Thoracic aorta (tissue), 2 donors: Measurements from ENCODE around the gene CTNNA3. TPM values are rescaled to one million over a fixed set of nuclear protein-coding genes. Genes with fewer than 3 reads are reported as not detected.
"Not testable (repeated sequence)": the region's sequence is repeated elsewhere in the genome, so short reads cannot be mapped to it uniquely, and the experiment has no call there.

ENCODE experiments used
- ATAC-seq: fragments of 150-250 bp; one replicate; pipeline ENCODE4 v1.8.0; 2017; ENCODE audit warnings: low read depth; ENCODE audit not compliant: insufficient number of reproducible peaks, low FRiP score
- DNase-seq: peaks from one replicate; pipeline ENCODE4 v3.0.0-alpha.2; 2020; ENCODE audit warnings: low spot score
- H3K27ac ChIP-seq, 2 donors: fragments of 200-600 bp; sonication (generic); 1 replicate in 1 of 2; 2 replicates in 1 of 2; pipeline ENCODE4 v1.5.1; 2016; ENCODE audit warnings: mild to moderate bottlenecking in 2 of 2, moderate library complexity in 2 of 2
- H3K27me3 ChIP-seq: fragments of 200-600 bp; sonication (generic); replicated peaks from 2 replicates; pipeline ENCODE4 v1.6.0; 2016; ENCODE audit warnings: mild to moderate bottlenecking; ENCODE audit not compliant: insufficient read depth
- H3K36me3 ChIP-seq: fragments of 200-600 bp; sonication (generic); one replicate; pipeline ENCODE4 v1.5.1; 2016
- H3K4me1 ChIP-seq, 2 donors: fragments of 200-600 bp; sonication (generic); 1 replicate in 1 of 2; 2 replicates in 1 of 2; pipeline versions ENCODE4 v1.5.1 to v1.6.0; 2016; ENCODE audit warnings: low read depth in 2 of 2, mild to moderate bottlenecking in 1 of 2; ENCODE audit not compliant: control insufficient read depth in 1 of 2
- H3K4me3 ChIP-seq: fragments of 200-600 bp; sonication (generic); 2 replicates; pipeline ENCODE4 v1.5.1; 2016; ENCODE audit warnings: mild to moderate bottlenecking
- H3K9me3 ChIP-seq: fragments of 200-600 bp; sonication (generic); 2 replicates; pipeline ENCODE4 v1.5.1; 2016
- total RNA-seq, 2 donors: library from RNA; depleted of rRNA; stranded (reverse); fragments of >200 nt; gene quantifications; one replicate each; pipeline versions ENCODE4 v1.1.0 to v1.2.3, GENCODE V29; 2016
- TF ChIP-seq, protein P1 (sequence below): fragments of 200-600 bp; sonication (generic); IDR thresholded peaks from one replicate; pipeline ENCODE4 v1.5.1; 2019; ENCODE audit warnings: antibody characterized with exemption

Gene CTNNA3
- total RNA-seq, 2 donors from 2014 or later, result 0.95 to 1.2 TPM

DNA sequence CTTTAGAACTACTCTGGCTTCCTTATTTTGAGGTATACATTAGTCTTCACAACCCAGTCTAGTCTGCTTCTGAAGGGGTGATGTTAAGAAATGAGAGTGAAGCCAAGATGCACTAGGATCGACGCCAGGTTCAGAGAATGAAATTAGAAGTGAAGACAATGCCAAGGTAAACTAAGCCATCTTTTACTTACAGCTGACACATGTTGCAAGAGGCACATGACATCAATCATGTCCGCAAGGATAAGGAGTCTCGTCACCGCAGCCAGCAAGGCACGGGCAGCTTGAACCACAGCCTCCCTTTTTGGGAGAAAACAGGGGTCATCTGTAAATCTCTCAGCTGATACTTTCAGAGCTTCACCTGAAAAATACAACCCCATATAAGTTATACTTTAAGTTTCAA lies 156.7 kb downstream of the CTNNA3 start:
- Histone ChIP-seq H3K4me1 (no peaks in the 10 kb centered on the region), H3K4me3 (no peak overlapping the region), H3K36me3 (no peaks in the 10 kb centered on the region), H3K9me3 (no peaks in the 10 kb centered on the region), H3K27me3 (no peaks in the 10 kb centered on the region), H3K27ac (no peak overlapping the region)
- no peak for ATAC-seq
- TF ChIP-seq, protein P1, sequence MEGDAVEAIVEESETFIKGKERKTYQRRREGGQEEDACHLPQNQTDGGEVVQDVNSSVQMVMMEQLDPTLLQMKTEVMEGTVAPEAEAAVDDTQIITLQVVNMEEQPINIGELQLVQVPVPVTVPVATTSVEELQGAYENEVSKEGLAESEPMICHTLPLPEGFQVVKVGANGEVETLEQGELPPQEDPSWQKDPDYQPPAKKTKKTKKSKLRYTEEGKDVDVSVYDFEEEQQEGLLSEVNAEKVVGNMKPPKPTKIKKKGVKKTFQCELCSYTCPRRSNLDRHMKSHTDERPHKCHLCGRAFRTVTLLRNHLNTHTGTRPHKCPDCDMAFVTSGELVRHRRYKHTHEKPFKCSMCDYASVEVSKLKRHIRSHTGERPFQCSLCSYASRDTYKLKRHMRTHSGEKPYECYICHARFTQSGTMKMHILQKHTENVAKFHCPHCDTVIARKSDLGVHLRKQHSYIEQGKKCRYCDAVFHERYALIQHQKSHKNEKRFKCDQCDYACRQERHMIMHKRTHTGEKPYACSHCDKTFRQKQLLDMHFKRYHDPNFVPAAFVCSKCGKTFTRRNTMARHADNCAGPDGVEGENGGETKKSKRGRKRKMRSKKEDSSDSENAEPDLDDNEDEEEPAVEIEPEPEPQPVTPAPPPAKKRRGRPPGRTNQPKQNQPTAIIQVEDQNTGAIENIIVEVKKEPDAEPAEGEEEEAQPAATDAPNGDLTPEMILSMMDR, result no peak
- no peak for DNase-seq

DNA sequence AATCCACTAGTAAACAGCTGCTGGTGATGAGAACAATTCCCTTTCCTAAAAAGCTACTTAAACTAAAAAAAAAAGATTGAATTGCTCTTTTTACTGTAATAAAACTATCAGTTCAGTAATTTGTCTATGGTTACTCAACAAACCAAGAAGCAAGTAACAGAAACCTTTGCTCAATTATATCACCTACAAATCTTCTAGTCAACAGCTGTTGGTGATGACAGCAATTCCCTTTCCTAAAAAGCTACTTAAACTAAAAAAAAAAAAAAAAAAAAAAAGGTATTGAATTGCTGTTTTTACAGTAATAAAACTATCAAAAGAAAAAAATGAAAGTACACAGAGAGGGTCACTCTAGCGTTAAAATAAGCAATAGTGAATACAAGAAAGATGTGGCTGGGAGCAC lies 158.1 kb downstream of the CTNNA3 start:
- no peak for DNase-seq
- H3K4me1 ChIP-seq, result no peaks in the 10 kb centered on the region
- TF ChIP-seq, protein P1, result no peak
- H3K4me3 ChIP-seq, result no peak overlapping the region
- no peak for ATAC-seq
- H3K9me3 ChIP-seq, result no peaks in the 10 kb centered on the region
- H3K36me3 ChIP-seq, result no peaks in the 10 kb centered on the region
- no peaks in the 10 kb centered on the region for H3K27me3 ChIP-seq
- no peak overlapping the region for H3K27ac ChIP-seq

DNA sequence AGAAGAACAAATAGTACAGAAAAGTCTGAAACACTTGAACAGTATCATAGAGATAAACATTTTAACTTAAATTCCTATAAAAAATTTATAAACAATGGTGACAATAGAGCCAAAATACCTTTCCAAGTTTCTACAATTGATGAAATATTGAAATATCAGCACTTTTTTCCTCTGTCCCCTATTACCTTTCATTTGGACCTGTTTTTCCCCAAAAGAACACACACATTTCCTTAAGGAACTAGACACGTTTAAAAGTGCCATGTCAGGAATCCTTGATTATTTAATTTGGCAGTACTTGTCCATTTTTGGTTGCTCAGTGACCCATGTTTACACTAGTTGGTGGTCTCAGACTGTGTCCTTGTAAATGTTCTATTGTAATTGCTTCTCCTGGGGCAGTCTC lies 162.6 kb downstream of the CTNNA3 start:
- TF ChIP-seq, protein P1, result no peak
- no peak for DNase-seq
- Histone ChIP-seq H3K9me3 (no peaks in the 10 kb centered on the region), H3K36me3 (no peaks in the 10 kb centered on the region), H3K27ac (no peak overlapping the region), H3K4me1 (no peaks in the 10 kb centered on the region), H3K27me3 (no peaks in the 10 kb centered on the region), H3K4me3 (no peak overlapping the region)
- no peak for ATAC-seq

DNA sequence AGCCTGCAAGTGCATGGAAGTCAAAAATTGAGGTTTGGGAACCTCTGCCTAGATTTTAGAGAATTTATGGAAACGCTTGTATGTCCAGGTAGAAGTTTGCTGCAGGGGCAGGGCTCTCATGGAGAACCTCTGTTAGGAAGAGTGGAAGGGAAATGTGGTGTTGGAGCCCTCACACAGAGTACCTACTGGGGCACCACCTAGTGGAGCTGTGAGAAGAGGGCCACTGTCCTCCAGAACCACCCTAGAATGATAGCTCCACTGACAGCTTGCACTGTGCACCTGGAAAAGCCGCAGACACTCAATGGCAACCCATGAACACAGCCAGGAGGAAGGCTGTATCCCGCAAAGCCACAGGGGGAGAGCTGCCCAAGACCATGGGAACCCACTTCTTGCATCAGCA lies 165.0 kb downstream of the CTNNA3 start:
- H3K27me3 ChIP-seq, H3K4me1 ChIP-seq, DNase-seq, H3K27ac ChIP-seq, H3K9me3 ChIP-seq, H3K4me3 ChIP-seq, H3K36me3 ChIP-seq, ATAC-seq: not testable (repeated sequence)

DNA sequence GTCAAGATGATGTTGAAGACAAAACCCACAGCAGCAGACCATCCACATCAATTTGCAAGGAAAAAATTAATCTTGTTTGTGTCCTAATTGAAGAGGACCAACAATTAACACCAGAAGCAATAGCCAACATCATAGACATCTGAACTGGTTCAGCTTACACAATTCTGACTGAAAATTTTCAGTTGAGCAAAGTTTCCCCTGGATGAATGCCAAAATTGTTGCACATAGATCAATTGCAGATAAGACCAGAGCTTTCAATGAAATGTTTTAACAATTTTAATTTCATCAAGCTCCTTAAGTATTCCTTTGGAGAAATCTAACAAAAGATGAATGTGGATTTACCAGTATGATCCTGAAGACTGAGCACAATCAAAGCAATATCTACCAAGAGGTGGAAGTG lies 168.6 kb downstream of the CTNNA3 start:
- H3K27ac ChIP-seq, result no peak overlapping the region
- H3K27me3 ChIP-seq, result no peaks in the 10 kb centered on the region
- no peak for ATAC-seq
- no peak overlapping the region for H3K4me3 ChIP-seq
- no peaks in the 10 kb centered on the region for H3K4me1 ChIP-seq
- TF ChIP-seq, protein P1, result no peak
- DNase-seq, result no peak
- no peaks in the 10 kb centered on the region for H3K36me3 ChIP-seq
- H3K9me3 ChIP-seq, result no peaks in the 10 kb centered on the region

DNA sequence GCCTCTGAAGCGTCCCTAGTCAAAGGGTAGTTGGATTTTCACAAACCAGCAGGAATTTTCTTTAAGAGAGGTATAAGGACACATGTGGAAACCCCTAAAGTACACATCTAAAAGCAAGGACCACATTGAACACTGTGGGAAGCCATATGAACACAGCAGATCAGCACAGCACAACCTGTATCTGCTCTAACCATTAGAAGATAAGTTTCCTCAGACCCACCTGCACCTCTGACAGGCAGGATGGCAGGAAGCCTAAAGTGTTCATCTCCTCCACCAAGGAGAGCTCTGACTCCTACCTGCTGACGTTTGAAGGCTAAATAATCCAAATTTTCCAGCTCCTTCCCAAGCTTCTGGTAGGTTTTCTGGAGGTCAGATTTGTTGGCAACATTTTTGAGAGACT lies 174.4 kb downstream of the CTNNA3 start:
- DNase-seq (no peak), ATAC-seq (no peak)
- no peak overlapping the region for H3K4me3 ChIP-seq
- TF ChIP-seq, protein P1, result no peak
- H3K27ac ChIP-seq, result no peak overlapping the region
- no peaks in the 10 kb centered on the region for H3K9me3 ChIP-seq
- H3K36me3 ChIP-seq, result no peaks in the 10 kb centered on the region
- H3K27me3 ChIP-seq, result no peaks in the 10 kb centered on the region
- no peaks in the 10 kb centered on the region for H3K4me1 ChIP-seq
